C4-2B (cell line): ENCODE measurements around the gene AIP.

Source experiments
- H3K27ac ChIP-seq: fragments of 450-650 bp; 2 replicates; pipeline ENCODE4 v1.5.1; 2017
- CTCF ChIP-seq: fragments of 450-650 bp; conservative IDR thresholded peaks from 2 replicates; pipeline ENCODE4 v1.5.1; 2017; ENCODE audit warnings: mild to moderate bottlenecking
- ZFX ChIP-seq: fragments of 450-650 bp; IDR thresholded peaks from 2 replicates; pipeline ENCODE4 v1.6.1; 2017

AIP gene

GRCh38 chr11:67441731-67442351 lies 41.0 kb upstream of the AIP start:
- no peak for TF ChIP-seq ZFX
- TF ChIP-seq CTCF, result no peak
- H3K27ac ChIP-seq, result peak overlapping the region; percentile 96

- no peak for TF ChIP-seq CTCF
- TF ChIP-seq ZFX, result no peak
- peak overlapping the region; percentile 96 for H3K27ac ChIP-seq
Measured at GRCh38 chr11:67442504-67443404, 40.1 kb upstream of the AIP start.

- no peak overlapping the region for H3K27ac ChIP-seq
Measured at GRCh38 chr11:67445515-67445914, 37.3 kb upstream of the AIP start.

GRCh38 chr11:67448220-67448609 lies 34.6 kb upstream of the AIP start:
- no peak overlapping the region for H3K27ac ChIP-seq
- TF ChIP-seq CTCF (no peak), ZFX (no peak)

More at GRCh38 chr11:67445515-67445914, 37.3 kb upstream of the AIP start:
- no peak for TF ChIP-seq CTCF
- TF ChIP-seq ZFX, result no peak

GRCh38 chr11:67449116-67449844 lies 33.5 kb upstream of the AIP start:
- TF ChIP-seq ZFX (no peak), CTCF (no peak)

GRCh38 chr11:67450796-67451657 lies 31.8 kb upstream of the AIP start:
- peak overlapping the region; percentile 61; the same call in 1 of the 2 replicates for H3K27ac ChIP-seq
- TF ChIP-seq CTCF (no peak), ZFX (no peak)

More at GRCh38 chr11:67449116-67449844, 33.5 kb upstream of the AIP start:
- H3K27ac ChIP-seq, result no peak overlapping the region
